ENCODE results near the gene MT1A. TPM values are rescaled to one million over a fixed set of nuclear protein-coding genes. Genes with fewer than 3 reads are reported as not detected.
A peak's percentile ranks its signal among the peaks of the same experiment; 100 is the strongest.

MT1A gene
- total and polyA plus RNA-seq, 4 donors: not detected

DNA sequence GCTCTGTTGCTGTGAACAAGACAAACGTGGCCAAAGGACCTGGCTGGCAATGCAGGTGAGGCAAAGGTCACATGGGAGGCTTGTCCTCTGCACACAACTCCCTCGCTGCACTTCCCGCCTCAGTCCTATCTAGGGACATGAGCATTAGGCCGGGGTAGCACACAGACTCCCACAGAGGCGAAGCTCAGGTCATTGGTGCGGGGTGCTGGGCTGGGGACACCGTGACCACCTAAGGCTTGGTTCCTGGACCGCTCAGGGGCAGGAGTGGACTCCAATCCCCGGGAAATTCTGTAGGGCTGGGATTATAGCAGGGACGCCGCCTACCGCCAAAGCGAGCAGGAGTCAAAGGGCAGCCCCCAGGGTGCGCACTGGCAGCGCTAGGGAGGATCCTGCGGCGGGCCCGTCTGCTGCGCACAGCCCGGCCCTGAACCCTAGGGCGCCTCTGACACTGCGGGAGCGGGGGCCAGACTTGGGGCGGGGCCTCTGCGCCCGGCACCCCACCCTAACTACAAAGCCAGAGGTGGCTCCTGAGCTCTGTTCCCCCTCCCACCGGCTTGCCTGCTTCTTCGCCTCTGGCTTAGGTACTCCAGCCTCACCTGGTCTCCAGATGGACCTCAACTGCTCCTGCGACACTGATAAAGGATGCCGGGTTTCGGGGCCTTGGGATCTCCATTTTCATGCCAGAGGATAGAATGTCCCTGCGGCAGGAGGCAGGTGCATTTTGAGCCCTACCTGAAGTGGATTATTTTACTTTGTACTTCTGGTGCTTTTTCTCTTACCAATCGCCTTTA lies 9.4 kb downstream of the MT1A start:
- H3K4me1 ChIP-seq (ENCODE audit: control insufficient read depth, insufficient read depth, low read length): peaks cover 10% of the 10 kb centered on the region
- 27% methylated on average over 31 of the region's 33 CpGs for WGBS (ENCODE audit: insufficient coverage)
- H3K9me3 ChIP-seq (ENCODE audit: control insufficient read depth, insufficient read depth, low read length): no peaks in the 10 kb centered on the region
- no peak for DNase-seq (ENCODE audit: low read depth in 4 of 6, low spot score in 6 of 6)
- H3K27me3 ChIP-seq (ENCODE audit: control insufficient read depth, insufficient read depth, low read length): peaks cover 68% of the 10 kb centered on the region
- H3K36me3 ChIP-seq (ENCODE audit: control insufficient read depth, insufficient read depth, low read length): no peaks in the 10 kb centered on the region
- H3K27ac ChIP-seq (ENCODE audit: low read depth, low read length): no peak overlapping the region
- no peak overlapping the region for H3K4me3 ChIP-seq (ENCODE audit: low read depth, low read length)

DNA sequence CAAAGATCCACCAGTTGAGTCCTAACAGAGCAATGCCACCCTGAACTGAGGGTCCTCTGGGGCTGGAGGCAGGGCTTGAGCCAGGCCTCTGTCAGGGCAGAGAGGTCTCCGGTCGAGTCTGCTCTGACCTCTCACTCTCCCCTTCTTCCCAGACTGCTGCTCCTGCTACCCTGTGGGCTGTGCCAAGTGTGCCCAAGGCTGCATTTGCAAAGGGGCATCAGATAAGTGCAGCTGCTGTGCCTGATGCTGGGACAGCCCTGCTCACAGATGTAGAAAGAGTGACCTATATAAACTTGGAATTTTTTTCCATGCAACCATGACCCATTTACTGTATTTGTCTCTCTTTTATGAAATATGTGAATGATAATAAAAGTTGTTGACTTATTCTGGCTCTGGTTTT lies 10.8 kb downstream of the MT1A start:
- H3K4me1 ChIP-seq (ENCODE audit: control insufficient read depth, insufficient read depth, low read length): no peaks in the 10 kb centered on the region
- WGBS (ENCODE audit: insufficient coverage): 95% methylated on average over 2 of the region's 2 CpGs
- H3K4me3 ChIP-seq (ENCODE audit: low read depth, low read length): no peak overlapping the region
- DNase-seq (ENCODE audit: low read depth in 4 of 6, low spot score in 6 of 6): no peak
- H3K9me3 ChIP-seq (ENCODE audit: control insufficient read depth, insufficient read depth, low read length): no peaks in the 10 kb centered on the region
- no peaks in the 10 kb centered on the region for H3K36me3 ChIP-seq (ENCODE audit: control insufficient read depth, insufficient read depth, low read length)
- H3K27ac ChIP-seq (ENCODE audit: low read depth, low read length): no peak overlapping the region
- H3K27me3 ChIP-seq (ENCODE audit: control insufficient read depth, insufficient read depth, low read length): peaks cover 54% of the 10 kb centered on the region

DNA sequence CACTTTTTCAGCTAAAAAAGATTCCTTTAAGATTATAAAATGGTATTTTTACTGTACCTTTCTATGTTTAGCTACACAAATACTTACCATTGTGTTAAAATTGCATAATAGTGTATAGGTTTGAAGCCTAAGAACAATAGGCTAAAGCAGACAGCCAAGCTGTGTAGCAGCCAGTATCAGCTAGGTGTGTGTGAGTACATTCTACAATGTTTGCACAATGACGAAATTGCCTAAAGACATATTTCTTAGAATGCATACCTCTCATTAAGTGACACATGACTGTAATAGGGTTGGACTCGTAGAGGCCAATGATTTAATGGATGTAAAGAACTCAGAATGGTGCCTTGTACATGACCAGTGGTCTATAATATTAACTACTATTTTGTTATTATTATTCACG lies 11.4 kb downstream of the MT1A start:
- Histone ChIP-seq H3K4me1 (ENCODE audit: control insufficient read depth, insufficient read depth, low read length) (no peaks in the 10 kb centered on the region), H3K27me3 (ENCODE audit: control insufficient read depth, insufficient read depth, low read length) (peaks cover 49% of the 10 kb centered on the region), H3K9me3 (ENCODE audit: control insufficient read depth, insufficient read depth, low read length) (no peaks in the 10 kb centered on the region), H3K27ac (ENCODE audit: low read depth, low read length) (no peak overlapping the region), H3K36me3 (ENCODE audit: control insufficient read depth, insufficient read depth, low read length) (no peaks in the 10 kb centered on the region), H3K4me3 (ENCODE audit: low read depth, low read length) (no peak overlapping the region)
- WGBS (ENCODE audit: insufficient coverage): no CpG with 5 or more reads among the region's 3 CpGs
- DNase-seq (ENCODE audit: low read depth in 4 of 6, low spot score in 6 of 6): no peak

DNA sequence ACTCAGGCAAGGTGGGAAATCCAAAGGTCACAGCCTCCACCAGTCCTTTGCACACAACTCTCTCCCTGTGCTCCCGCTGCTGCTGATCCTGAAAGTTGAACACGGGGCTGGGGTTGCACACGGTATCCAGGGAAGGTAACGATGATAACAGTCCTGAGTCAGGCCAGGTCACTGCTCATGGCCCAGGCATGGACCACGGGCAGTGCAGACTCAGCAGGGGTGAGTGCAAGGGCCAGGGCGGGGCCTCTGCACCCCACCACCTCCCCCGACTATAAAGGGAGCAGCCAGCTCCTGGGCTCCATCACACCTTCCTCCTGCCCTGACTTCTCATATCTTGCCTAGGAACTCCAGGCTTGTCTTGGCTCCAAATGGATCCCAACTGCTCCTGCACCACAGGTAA lies 13.1 kb downstream of the MT1A start, which contains the start of gene MT1B:
Gene MT1B (plus strand): TSS at position 301 of the 400 bp plus-strand sequence. CDS start 68 bp downstream, at position 369.
- WGBS (ENCODE audit: insufficient coverage): 64% methylated on average over 7 of the region's 7 CpGs
- no peaks in the 10 kb centered on the region for H3K36me3 ChIP-seq (ENCODE audit: control insufficient read depth, insufficient read depth, low read length)
- H3K9me3 ChIP-seq (ENCODE audit: control insufficient read depth, insufficient read depth, low read length): no peaks in the 10 kb centered on the region
- no peaks in the 10 kb centered on the region for H3K4me1 ChIP-seq (ENCODE audit: control insufficient read depth, insufficient read depth, low read length)
- no peak for DNase-seq (ENCODE audit: low read depth in 4 of 6, low spot score in 6 of 6)
- no peak within 1 kb of the TSS for H3K4me3 ChIP-seq (ENCODE audit: low read depth, low read length)
- H3K27me3 ChIP-seq (ENCODE audit: control insufficient read depth, insufficient read depth, low read length): peaks cover 31% of the 10 kb centered on the region
- H3K27ac ChIP-seq (ENCODE audit: low read depth, low read length): no peak within 1 kb of the TSS

DNA sequence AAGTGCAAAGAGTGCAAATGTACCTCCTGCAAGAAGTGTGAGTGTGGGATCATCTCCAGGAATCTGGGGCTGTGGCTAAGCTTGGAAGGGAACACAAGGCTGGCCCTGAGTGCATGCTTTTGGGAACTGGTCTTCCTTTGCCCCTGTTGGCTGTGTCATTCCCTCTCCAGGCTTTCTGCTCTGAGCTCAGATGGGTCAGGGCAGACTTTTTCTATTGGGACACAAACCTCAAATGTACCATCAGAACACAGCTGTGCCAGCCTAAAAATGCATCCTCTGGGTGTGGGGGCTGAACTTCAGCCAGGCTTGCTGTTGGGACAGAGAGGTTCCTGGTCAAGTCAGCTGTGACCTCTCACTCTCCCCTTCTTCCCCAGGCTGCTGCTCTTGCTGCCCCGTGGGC lies 14.1 kb downstream of the MT1A start:
- Histone ChIP-seq H3K4me3 (ENCODE audit: low read depth, low read length) (no peak overlapping the region), H3K9me3 (ENCODE audit: control insufficient read depth, insufficient read depth, low read length) (no peaks in the 10 kb centered on the region), H3K27me3 (ENCODE audit: control insufficient read depth, insufficient read depth, low read length) (peaks cover 21% of the 10 kb centered on the region), H3K27ac (ENCODE audit: low read depth, low read length) (no peak overlapping the region), H3K36me3 (ENCODE audit: control insufficient read depth, insufficient read depth, low read length) (no peaks in the 10 kb centered on the region), H3K4me1 (ENCODE audit: control insufficient read depth, insufficient read depth, low read length) (peaks cover 6% of the 10 kb centered on the region)
- DNase-seq (ENCODE audit: low read depth in 4 of 6, low spot score in 6 of 6): no peak
- 58% methylated on average over 1 of the region's 1 CpG for WGBS (ENCODE audit: insufficient coverage)

DNA sequence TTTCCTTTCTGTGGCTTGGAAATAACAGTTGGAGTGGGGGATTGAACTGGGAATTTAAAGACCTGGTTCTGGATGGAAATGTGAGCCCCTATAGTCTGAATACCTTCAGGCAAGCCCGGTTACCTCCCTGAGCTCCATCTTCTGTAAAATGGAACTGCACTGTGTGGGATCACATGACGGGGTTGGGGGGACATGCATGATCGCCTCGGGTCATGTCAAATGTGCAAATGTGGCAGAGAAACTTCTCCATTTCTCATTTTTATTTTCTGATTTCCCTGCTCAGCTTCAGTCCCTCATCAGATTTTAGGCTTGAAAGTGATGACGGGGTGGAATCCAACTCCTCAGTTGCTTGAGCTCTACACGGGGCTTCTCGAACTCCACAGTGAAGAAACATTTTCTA lies 14.8 kb downstream of the MT1A start:
- no peaks in the 10 kb centered on the region for H3K36me3 ChIP-seq (ENCODE audit: control insufficient read depth, insufficient read depth, low read length)
- no peak overlapping the region for H3K4me3 ChIP-seq (ENCODE audit: low read depth, low read length)
- DNase-seq (ENCODE audit: low read depth in 4 of 6, low spot score in 6 of 6): no peak
- H3K27me3 ChIP-seq (ENCODE audit: control insufficient read depth, insufficient read depth, low read length): peaks cover 20% of the 10 kb centered on the region
- H3K9me3 ChIP-seq (ENCODE audit: control insufficient read depth, insufficient read depth, low read length): no peaks in the 10 kb centered on the region
- peaks cover 12% of the 10 kb centered on the region for H3K4me1 ChIP-seq (ENCODE audit: control insufficient read depth, insufficient read depth, low read length)
- WGBS (ENCODE audit: insufficient coverage): 96% methylated on average over 4 of the region's 7 CpGs
- no peak overlapping the region for H3K27ac ChIP-seq (ENCODE audit: low read depth, low read length)

DNA sequence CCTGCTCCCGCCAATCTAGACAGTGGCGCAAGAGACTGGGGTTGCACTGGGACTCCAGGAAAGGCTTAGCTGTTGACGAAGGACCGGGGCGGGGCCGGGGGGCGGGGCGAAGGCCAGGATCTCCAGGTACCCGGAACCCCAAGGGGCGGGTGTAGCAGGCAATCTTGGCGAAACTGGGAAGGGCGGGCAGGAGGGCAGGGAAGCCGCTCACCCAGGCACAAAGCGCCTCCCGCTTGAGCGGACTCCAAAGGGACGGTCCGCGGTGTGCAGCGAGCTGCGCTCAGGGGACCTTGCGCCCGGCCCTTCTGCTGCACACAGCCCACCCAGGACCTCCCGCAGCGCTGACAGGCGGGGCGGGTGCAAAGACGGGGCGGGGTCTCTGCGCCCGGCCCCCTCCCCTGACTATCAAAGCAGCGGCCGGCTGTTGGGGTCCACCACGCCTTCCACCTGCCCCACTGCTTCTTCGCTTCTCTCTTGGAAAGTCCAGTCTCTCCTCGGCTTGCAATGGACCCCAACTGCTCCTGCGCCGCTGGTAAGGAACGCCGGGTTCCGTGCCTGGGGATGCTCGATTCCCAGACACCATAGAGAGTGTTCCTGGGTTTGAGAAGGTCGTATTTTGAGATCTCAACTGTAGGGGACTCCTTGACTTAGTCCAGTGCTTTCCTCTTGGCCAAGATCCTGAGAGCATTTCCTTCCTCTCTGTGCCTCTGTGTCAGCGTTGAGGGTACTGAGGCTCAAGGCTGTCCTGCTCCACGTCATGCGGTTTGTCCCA lies 19.3 kb downstream of the MT1A start, which contains the start of gene MT1F:
Gene MT1F (plus strand): TSS at position 405 of the 772 bp plus-strand sequence. CDS start 100 bp downstream, at position 505.
- peak in 2 of 6 donors; percentile 57 to 70 for DNase-seq (ENCODE audit: low read depth in 4 of 6, low spot score in 6 of 6)
- Histone ChIP-seq H3K27ac (ENCODE audit: low read depth, low read length) (no peak within 1 kb of the TSS), H3K27me3 (ENCODE audit: control insufficient read depth, insufficient read depth, low read length) (peaks cover 23% of the 10 kb centered on the region)

DNA sequence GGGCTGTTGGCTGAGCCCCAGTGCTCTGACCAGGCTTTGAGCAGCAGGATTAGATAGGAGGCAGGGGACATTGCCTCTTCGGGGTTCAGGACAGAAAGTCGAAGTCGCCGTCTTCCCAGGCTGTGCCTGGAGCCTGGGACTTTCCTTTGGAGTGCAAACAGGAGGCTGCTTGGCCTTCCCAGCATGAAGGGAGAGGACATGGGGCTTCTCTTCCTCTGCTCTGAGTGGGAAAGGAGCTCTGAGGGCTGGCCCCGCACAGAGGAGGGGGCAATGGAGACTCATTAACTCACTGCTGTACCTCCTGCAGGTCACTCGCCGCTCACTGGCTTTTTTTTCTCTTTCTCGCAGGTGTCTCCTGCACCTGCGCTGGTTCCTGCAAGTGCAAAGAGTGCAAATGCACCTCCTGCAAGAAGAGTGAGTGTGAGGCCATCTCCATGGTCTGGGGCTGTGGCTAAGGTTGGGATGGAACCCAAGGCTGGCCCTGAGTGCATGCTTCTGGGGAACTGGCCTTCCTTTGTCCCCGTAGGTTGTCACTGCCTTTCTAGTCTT lies 19.9 kb downstream of the MT1A start:
- no peaks in the 10 kb centered on the region for H3K36me3 ChIP-seq (ENCODE audit: control insufficient read depth, insufficient read depth, low read length)
- no peaks in the 10 kb centered on the region for H3K9me3 ChIP-seq (ENCODE audit: control insufficient read depth, insufficient read depth, low read length)
- H3K27ac ChIP-seq (ENCODE audit: low read depth, low read length): no peak overlapping the region
- peaks cover 29% of the 10 kb centered on the region for H3K27me3 ChIP-seq (ENCODE audit: control insufficient read depth, insufficient read depth, low read length)
- no peak for DNase-seq (ENCODE audit: low read depth in 4 of 6, low spot score in 6 of 6)
- H3K4me3 ChIP-seq (ENCODE audit: low read depth, low read length): peak overlapping the region; percentile 60
- 31% methylated on average over 10 of the region's 10 CpGs for WGBS (ENCODE audit: insufficient coverage)
- H3K4me1 ChIP-seq (ENCODE audit: control insufficient read depth, insufficient read depth, low read length): peaks cover 33% of the 10 kb centered on the region

More for the DNA sequence above, 19.3 kb downstream of the MT1A start, which contains the start of gene MT1F:
- WGBS (ENCODE audit: insufficient coverage): under 1% methylated on average over 45 of the region's 46 CpGs
- Histone ChIP-seq H3K4me3 (ENCODE audit: low read depth, low read length) (peak within 1 kb of the TSS; percentile 60), H3K9me3 (ENCODE audit: control insufficient read depth, insufficient read depth, low read length) (no peaks in the 10 kb centered on the region), H3K4me1 (ENCODE audit: control insufficient read depth, insufficient read depth, low read length) (peaks cover 29% of the 10 kb centered on the region), H3K36me3 (ENCODE audit: control insufficient read depth, insufficient read depth, low read length) (no peaks in the 10 kb centered on the region)

Data from spinal cord (tissue), 10 donors.